ENCODE measurements around the gene B4GALNT4. TPM values are rescaled to one million over a fixed set of nuclear protein-coding genes. Genes with fewer than 3 reads are reported as not detected.
"Not testable (repeated sequence)": the region's sequence is repeated elsewhere in the genome, so short reads cannot be mapped to it uniquely, and the experiment has no call there.

B4GALNT4 gene
- polyA plus RNA-seq, 1 donor = 11.4 TPM

DNA sequence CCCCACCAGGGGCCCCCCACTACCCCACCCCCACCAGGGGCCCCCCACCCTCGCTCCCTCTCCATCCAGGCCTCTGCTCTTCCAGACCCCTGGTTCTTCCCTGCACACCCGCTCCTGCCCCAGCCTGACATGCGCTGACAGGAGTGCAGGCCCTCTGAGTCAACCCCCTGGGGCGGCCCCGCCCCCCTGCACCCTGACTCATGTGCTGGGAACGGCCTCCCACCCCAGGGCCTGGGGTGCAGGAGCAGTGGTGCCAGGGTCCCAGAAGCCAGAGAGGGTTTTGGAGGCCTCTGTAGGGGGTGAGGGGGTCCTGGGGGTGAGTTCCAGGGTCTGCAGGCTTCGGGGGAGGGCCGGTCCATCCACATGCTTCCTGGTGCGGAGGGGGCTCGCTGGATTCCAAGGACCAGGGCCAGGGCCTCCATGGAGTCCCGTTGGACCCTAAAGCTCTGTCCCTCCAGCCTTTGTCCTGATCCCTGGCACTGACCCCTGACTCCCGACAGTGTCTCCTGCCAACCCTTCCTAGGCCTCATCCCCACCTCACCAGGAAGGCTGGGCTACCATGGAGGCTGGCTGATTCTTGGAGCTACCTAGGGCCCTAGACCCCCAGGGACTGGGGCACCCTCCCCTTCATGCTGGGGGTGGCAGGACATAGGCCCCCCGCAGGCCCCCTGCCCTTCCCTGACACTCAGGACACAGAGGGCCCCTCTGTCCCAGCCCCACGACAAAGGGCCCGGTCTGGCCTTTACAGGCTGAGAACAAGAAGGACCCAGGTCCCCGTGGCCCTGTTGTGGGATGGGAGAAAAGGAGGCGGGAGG, 24.1 kb downstream of the B4GALNT4 start:
- DNase-seq (ENCODE audit: low read depth) = no peak

DNA sequence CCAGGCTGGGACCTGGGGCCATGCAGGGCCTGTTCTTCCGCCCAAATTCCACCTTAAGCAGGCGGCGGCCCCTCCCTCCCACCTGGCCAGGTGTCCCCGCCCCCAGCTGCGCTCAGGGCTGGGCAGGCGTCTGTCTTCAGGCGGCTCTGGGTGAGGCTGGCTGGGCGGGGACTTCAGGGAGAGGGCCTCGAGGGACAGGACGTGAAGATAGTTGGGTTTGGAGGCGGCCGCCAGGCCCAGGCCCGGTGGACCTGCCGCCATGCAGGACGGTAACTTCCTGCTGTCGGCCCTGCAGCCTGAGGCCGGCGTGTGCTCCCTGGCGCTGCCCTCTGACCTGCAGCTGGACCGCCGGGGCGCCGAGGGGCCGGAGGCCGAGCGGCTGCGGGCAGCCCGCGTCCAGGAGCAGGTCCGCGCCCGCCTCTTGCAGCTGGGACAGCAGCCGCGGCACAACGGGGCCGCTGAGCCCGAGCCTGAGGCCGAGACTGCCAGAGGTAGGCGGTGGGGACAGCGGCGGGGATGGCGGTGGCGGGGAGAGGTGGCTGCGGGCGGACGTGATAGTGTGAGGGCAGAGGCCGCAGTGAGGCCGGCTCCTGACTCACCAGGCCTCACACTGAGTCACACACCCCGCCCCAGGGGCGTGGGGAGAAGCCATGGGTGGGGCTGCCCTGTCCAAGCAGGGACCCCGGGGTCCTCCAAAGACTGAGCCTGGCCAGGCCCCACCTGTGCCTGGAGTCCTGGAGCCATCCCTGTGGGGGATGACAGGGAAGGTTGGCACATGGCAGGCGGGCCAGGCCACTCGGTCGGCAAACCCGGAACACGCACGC, 24.9 kb downstream of the B4GALNT4 start, which contains the start of gene PKP3:
Gene PKP3 (plus strand): TSS at position 176 of the 824 bp plus-strand sequence. CDS start 84 bp downstream, at position 260.
- no peak for DNase-seq (ENCODE audit: low read depth)

DNA sequence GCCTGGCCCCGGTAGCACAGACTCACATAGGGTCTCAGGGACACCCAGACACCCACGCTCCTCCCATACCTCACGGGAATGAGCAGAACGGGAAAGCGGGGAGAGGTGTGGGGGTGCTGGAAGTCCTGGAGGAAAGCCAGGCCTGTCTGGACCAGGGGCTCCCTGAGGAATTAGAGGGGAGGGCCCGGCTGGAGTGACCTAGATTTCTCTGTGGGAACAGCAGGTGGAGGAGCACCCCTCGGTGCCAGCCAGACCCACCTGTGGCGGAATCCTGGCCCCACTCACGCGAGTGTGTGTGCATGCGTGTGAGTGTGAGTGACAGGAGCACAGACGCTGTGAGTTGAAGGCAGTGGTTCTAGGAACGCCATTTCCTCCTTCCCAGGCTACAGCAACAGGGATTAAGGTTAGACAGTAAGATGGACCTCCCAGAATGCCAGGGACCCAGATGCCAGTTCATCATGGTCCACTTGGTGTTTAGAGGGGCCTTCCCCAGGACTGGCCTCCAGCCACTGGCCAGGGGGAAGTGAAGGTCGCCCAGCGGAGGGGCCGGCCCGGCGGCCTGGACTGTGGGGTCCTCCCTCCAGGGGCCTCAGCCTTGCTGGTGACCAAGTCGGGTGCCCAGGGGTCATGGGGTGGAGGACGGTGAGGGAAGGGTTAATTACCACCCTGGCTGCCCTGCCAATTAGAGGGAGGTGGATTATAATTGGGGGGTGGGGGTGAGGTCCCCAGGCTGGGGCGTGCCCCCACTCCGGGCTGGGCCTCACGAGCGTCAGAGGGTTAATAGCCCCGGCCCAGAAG, 25.8 kb downstream of the B4GALNT4 start:
- no peak for DNase-seq (ENCODE audit: low read depth)

DNA sequence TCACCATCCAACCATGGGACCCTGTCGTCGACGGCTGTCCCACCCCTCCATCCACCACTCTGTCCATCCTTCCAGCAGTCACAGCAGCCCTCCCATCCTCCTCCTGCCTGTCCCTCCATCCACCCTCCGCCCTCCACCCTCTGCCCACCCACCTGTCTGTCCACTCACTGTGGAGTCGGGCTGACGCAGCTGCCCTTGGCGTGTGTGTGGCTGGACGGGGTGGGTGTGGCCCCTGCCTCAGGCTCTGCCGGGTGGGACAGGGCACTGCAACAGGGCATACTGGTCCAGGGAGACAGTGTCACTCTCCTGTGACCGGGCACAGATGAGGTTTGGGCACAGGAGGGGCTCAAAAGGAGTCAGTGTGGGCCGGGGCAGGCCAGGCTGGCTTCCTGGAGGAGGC, 26.6 kb downstream of the B4GALNT4 start:
- DNase-seq (ENCODE audit: low read depth) = no peak

DNA sequence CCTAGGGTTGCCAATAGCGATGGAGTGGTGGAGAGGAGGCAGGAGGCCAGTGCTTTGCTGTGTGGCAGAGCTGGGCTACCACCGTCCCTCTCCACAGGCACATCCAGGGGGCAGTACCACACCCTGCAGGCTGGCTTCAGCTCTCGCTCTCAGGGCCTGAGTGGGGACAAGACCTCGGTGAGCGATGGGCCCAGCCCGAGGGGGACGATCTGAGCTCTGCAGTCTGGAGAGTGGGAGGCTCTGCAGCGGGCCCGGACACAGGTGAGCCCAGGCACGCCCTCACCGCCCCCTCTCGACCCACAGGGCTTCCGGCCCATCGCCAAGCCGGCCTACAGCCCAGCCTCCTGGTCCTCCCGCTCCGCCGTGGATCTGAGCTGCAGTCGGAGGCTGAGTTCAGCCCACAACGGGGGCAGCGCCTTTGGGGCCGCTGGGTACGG, 27.2 kb downstream of the B4GALNT4 start:
- DNase-seq (ENCODE audit: low read depth) = no peak

DNA sequence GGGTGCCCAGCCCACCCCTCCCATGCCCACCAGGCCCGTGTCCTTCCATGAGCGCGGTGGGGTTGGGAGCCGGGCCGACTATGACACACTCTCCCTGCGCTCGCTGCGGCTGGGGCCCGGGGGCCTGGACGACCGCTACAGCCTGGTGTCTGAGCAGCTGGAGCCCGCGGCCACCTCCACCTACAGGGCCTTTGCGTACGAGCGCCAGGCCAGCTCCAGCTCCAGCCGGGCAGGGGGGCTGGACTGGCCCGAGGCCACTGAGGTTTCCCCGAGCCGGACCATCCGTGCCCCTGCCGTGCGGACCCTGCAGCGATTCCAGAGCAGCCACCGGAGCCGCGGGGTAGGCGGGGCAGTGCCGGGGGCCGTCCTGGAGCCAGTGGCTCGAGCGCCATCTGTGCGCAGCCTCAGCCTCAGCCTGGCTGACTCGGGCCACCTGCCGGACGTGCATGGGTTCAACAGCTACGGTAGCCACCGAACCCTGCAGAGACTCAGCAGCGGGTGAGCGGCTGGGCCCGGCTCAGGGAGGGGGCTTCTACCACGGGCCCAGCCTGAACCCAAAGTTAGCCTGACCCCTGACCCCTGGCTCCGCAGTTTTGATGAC, 27.7 kb downstream of the B4GALNT4 start:
- DNase-seq (ENCODE audit: low read depth) = peak; percentile 13

DNA sequence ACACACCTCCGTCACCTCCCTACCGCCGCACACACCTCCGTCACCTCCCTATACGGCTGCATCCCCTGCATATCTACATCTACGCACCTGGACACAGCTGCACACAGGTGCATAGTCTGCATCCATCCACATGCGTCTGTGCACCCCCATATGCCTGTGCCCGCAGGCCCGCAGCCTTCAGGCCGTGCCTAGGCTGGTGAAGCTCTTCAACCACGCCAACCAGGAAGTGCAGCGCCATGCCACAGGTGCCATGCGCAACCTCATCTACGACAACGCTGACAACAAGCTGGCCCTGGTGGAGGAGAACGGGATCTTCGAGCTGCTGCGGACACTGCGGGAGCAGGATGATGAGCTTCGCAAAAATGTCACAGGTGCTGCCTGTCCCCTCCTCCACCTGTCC, 29.5 kb downstream of the B4GALNT4 start:
- no peak for DNase-seq (ENCODE audit: low read depth)

DNA sequence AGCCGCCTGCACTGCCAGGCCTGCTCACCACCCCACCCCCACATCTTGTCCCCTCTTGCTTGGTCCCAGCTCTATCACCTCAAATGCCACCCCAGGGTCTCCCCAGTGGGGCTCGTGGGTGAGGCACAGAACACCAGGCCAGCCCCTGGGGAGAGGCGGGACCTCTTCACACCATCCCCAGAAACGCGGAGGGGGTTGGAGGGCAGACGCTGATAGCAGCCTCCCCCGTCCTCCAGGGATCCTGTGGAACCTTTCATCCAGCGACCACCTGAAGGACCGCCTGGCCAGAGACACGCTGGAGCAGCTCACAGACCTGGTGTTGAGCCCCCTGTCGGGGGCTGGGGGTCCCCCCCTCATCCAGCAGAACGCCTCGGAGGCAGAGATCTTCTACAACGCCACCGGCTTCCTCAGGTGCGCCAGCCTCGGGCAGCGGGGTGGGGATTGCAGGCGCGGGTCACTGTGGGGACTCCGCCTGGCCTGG, 30.5 kb downstream of the B4GALNT4 start:
- no peak for DNase-seq (ENCODE audit: low read depth)

DNA sequence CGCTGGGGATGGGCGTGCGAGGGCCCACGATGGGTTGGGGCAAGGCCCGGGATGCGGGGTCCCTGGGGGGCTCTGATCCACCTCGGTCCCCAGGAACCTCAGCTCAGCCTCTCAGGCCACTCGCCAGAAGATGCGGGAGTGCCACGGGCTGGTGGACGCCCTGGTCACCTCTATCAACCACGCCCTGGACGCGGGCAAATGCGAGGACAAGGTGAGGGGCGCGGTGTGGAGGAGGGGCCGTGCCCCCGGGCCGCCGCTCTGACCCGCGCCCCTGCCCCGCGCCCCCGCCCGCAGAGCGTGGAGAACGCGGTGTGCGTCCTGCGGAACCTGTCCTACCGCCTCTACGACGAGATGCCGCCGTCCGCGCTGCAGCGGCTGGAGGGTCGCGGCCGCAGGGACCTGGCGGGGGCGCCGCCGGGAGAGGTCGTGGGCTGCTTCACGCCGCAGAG, 31.0 kb downstream of the B4GALNT4 start:
- no peak for DNase-seq (ENCODE audit: low read depth)

DNA sequence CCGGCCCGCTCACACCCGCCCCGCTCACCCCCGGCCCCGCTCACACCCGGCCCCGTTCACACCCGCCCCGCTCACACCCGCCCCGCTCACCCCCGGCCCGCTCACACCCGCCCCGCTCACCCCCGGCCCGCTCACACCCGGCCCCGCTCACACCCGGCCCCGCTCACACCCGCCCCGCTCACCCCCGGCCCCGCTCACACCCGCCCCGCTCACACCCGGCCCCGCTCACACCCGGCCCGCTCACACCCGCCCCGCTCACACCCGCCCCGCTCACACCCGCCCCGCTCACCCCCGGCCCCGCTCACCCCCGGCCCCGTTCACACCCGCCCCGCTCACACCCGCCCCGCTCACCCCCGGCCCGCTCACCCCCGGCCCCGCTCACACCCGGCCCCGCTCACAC, 31.9 kb downstream of the B4GALNT4 start:
- DNase-seq (ENCODE audit: low read depth) = not testable (repeated sequence)

DNA sequence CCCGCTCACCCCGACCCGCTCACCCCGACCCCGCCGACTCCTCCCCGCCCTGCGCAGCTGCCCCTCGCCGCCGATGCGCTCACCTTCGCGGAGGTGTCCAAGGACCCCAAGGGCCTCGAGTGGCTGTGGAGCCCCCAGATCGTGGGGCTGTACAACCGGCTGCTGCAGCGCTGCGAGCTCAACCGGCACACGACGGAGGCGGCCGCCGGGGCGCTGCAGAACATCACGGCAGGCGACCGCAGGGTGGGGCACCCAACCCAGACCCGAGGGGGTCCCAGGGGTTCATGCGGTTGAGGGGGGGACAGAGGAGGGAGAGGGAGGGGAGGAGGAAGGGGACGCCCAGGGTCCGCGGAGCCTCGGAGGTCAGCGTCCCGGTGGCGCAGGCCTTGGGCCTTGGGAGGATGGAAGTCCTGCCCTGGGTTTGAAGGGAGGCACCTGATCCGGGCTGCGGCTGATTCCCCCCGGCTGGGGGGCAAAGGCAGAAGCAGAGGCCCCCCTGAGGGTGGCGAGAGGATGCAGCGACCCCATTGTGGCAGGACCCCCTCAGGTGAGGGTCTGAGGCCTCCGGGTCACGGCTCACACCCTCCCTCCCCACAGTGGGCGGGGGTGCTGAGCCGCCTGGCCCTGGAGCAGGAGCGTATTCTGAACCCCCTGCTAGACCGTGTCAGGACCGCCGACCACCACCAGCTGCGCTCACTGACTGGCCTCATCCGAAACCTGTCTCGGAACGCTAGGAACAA, 33.9 kb downstream of the B4GALNT4 start:
- DNase-seq (ENCODE audit: low read depth) = no peak

DNA sequence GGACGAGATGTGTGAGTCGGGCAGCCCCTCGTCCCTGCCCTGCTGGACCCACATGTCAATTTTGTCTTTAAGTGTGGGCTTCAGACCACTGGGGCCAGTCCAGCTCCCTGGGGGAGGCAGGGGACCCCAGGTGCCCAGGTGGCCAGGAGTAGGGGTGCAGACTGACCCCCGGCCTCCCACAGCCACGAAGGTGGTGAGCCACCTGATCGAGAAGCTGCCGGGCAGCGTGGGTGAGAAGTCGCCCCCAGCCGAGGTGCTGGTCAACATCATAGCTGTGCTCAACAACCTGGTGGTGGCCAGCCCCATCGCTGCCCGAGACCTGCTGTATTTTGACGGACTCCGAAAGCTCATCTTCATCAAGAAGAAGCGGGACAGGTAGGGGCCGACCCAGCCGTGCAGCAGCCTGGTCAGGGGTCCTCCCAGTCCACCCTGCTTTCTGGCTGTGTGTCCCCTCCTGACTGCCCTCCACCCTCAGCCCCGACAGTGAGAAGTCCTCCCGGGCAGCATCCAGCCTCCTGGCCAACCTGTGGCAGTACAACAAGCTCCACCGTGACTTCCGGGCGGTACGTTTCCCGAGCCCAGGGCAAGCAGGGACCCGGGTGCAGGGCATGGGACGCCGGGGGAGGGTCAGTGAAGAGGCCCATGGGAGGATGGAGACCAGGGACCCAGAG, 34.6 kb downstream of the B4GALNT4 start:
- no peak for DNase-seq (ENCODE audit: low read depth)

DNA sequence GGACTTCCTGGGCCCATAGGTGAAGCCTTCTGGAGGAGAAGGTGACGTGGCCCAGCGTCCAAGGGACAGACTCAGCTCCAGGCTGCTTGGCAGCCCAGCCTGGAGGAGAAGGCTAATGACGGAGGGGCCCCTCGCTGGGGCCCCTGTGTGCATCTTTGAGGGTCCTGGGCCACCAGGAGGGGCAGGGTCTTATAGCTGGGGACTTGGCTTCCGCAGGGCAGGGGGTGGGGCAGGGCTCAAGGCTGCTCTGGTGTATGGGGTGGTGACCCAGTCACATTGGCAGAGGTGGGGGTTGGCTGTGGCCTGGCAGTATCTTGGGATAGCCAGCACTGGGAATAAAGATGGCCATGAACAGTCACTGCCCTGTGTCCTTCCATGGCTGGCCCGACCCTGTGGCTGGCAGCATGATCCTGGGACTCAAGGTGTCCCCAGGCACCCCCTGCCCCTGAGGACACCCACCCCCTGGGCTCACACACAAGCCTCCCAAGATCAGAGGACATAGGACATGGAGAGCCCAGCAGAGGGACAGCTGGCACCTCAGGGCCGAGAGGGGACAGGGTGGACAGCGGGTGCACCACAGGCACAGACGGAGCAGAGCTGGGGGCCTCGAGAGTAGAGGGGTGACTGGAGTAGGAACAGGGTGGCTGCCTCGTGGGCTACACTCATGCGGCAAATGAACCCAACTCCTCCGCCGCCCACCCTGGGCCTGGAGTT, 35.4 kb downstream of the B4GALNT4 start:
- no peak for DNase-seq (ENCODE audit: low read depth)

DNA sequence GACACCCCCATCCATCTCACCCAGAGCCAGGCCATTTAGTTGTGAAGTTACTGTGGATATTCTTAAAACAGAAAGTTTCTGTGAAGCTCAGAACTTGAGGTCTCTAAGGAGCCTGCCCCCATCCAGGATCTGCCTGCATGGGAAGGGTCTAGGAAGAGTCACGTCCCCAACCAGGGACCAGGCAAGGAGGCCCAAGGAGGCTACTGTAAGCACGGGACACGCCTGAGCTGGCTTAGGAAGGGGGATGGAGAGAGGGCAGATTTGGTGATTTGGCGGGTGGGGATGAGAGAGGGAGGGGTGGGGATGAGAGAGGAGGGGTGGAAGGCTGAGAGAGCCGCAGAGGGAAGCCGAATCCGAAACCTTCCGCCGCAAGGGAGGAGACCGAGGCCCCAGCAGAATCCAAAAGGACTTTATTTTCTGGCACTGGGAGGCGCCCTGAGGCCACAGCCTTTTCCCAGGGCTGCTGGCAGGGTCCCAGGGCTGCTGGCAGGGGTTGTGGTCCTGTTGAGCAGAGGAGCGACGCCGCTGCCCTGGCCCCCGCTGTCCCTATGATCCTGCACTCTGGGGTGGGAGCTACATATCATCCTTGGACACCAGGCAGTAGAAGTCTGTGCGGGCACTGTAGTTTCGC, 36.1 kb downstream of the B4GALNT4 start:
- no peak for DNase-seq (ENCODE audit: low read depth)

DNA sequence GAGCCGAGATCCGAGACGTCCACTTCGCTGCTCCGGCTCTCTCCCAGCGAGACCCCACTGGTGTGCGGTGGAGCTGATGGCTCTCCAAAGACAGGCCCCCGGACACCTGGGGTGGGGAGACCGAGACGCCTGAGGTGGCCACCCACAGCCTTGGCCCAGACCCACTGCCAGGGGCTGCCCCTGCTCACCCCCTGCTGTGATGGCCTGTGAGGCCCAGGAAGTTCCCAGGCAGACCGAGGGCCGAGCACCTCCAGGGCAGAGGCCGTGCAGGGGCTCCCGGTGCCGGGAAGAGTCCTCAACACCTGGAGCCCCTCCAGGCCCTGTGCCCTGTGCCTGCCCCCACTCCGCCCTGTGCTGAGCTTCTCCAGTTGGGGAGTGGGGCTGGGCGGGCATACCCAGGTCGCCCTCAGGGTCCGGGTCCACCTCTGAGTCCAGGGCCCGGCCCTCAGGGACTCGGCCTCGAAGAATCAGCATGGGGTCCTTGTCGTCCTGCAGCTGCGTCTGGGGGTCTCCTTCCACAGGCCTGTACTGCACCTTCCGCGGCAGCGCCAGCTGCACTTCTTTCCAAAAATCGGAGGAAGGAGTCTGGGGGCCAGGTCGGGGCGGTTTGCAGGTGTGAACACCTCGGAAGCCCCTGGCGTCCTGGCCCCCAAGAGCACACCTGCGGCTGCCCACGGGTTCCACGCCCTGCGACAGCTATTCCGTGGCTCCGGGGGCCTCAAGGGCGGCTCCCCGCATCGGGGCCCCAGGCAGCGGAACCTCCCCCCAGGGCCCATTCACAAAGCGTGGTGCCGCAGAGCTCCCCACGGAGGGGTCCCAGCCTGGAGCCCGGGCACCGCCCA, 36.9 kb downstream of the B4GALNT4 start:
- no peak for DNase-seq (ENCODE audit: low read depth)

DNA sequence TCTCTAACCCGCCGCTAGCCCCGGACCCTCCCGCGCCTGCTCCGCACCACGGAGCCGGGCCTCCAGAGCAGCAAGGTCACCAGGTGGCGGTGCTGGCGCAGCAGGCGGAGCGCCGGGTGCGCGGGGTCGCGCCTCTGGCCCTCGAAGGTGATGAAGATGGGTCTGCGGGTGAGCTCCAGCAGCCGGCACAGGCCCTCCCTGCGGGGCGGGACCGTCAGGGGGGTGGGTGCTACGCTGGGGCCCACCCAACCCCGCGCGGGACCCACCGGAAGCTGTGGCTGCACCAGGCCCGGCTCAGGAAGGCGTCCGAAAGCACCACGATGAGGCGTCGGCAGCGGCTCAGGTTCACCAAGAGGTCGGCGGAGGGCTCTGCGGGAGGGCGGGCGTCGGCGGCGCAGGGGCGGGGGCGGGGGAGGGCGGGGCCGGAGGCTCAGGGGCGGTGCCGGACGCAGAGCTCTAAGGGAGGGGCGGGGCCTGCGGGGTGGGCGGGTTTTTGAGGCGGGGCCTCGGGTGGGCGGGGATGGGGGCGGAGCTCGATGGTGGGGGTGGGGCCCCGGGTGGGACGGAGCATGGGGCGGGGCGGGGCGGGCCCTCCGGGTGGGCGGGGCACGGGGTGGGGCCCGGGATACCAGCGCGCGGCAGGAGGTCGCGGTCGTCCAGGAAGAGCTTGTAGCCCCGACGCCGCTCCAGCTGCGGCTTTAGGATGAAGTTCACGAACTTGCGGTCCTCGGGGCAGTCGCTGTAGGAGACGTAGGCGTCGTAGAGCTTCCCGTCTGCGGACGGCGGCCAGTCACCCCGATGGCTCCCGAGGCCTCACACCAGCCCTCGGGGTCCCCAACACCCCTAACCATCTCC, 37.7 kb downstream of the B4GALNT4 start:
- no peak for DNase-seq (ENCODE audit: low read depth)

DNA sequence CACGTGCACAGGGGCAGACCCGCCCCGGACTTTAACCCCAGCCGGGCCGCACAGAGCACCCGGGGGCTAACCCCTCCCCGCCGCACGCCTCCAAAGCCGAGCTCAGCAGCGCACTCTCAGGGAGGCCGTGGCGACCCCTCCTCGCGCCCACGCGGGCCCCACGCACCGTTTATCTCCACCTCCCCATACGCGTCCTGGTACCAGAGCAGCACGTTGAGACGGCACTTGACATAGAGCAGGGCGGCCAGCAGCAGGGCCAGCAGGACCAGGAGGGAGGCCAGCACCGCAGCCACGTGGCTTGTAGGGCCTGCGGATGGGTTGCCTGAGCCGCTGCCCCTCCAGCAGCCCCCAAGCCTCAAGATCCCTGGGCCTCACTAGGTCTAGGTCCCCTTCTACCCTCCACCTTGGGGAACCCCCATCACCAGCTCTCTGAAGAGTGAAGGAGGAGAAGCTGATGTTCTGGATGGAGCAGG, 38.4 kb downstream of the B4GALNT4 start:
- DNase-seq (ENCODE audit: low read depth) = no peak

Data from forelimb muscle (tissue), 1 donor.